Dermis microvascular lymphatic vessel endothelial cell (primary cell): ENCODE measurements around the gene MDK. TPM values are rescaled to one million over a fixed set of nuclear protein-coding genes. Genes with fewer than 3 reads are reported as not detected.

Experiments used
- DNase-seq, 2 donors: peaks; one replicate each; pipeline versions ENCODE4 v3.0.0 to v3.0.0-alpha.2; 2010; ENCODE audit warnings: low read depth in 2 of 2
- total RNA-seq: library from RNA; depleted of rRNA; stranded (reverse); fragments of >200 nt; gene quantifications from 2 replicates; pipeline ENCODE4 v1.2.1, GENCODE V29; 2014

MDK gene
- total RNA-seq, 1 donor from 2014 or later: 34.8 TPM

- peak; percentile 36 to 56 for DNase-seq
Observed at GRCh38 chr11:46382646-46383403, 1.4 kb downstream of the MDK start.

- no peak for DNase-seq
Observed at GRCh38 chr11:46383404-46383758, 1.9 kb downstream of the MDK start.

GRCh38 chr11:46383974-46384701 lies 2.7 kb downstream of the MDK start:
- DNase-seq: no peak

- DNase-seq: no peak
Observed at GRCh38 chr11:46385169-46386004, 3.9 kb downstream of the MDK start.

- DNase-seq: no peak
Observed at GRCh38 chr11:46386005-46386578, 4.6 kb downstream of the MDK start.

GRCh38 chr11:46386674-46387073 lies 5.2 kb downstream of the MDK start:
- no peak for DNase-seq

- no peak for DNase-seq
Observed at GRCh38 chr11:46387456-46387855, 6.0 kb downstream of the MDK start.

GRCh38 chr11:46387919-46388618 lies 6.6 kb downstream of the MDK start:
- no peak for DNase-seq

- no peak for DNase-seq
Observed at GRCh38 chr11:46388619-46389449, 7.4 kb downstream of the MDK start.

- DNase-seq: peak; percentile 30 to 85
Observed at GRCh38 chr11:46389450-46390330, 8.2 kb downstream of the MDK start.

- no peak for DNase-seq
Observed at GRCh38 chr11:46390331-46391171, 9.1 kb downstream of the MDK start.

GRCh38 chr11:46391186-46391577 lies 9.7 kb downstream of the MDK start:
- DNase-seq: no peak

- peak in 1 of 2 donors; percentile 71 for DNase-seq
Observed at GRCh38 chr11:46391578-46392420, 10.3 kb downstream of the MDK start, which contains the start of gene CHRM4. Gene CHRM4, minus strand, starts transcription at chr11:46391776. Its CDS starts 5,219 bp downstream, at chr11:46386557.

GRCh38 chr11:46392421-46393230 lies 11.2 kb downstream of the MDK start:
- peak; percentile 35 to 83 for DNase-seq

GRCh38 chr11:46393231-46393616 lies 11.8 kb downstream of the MDK start:
- no peak for DNase-seq

GRCh38 chr11:46393759-46394158 lies 12.3 kb downstream of the MDK start:
- DNase-seq: no peak
